Stomach (tissue), 9 donors: Measurements from ENCODE around the gene PPP1R1C. TPM values are rescaled to one million over a fixed set of nuclear protein-coding genes. Genes with fewer than 3 reads are reported as not detected.

Experiments used
- DNase-seq, 2 donors: peaks; one replicate each; pipeline versions ENCODE4 v3.0.0 to v3.0.0-alpha.2; 2013 to 2019
- H3K27ac ChIP-seq, 5 donors: fragments of 200-600 bp in 4 of 5; sonication (generic) in 4 of 5; one replicate each; pipeline ENCODE4 v1.5.1; 2013 to 2019; ENCODE audit warnings: mild to moderate bottlenecking in 1 of 5, moderate library complexity in 1 of 5
- H3K27me3 ChIP-seq, 3 donors: fragments of 200-600 bp; sonication (generic); one replicate each; pipeline ENCODE4 v1.5.1; 2017 to 2019; ENCODE audit warnings: mixed run types in 1 of 3
- H3K36me3 ChIP-seq, 4 donors: fragments of 200-600 bp; sonication (generic); 1 replicate in 3 of 4; 2 replicates in 1 of 4; pipeline ENCODE4 v1.5.1; 2016 to 2019
- H3K4me1 ChIP-seq, 4 donors: fragments of 200-600 bp; sonication (generic); one replicate each; pipeline ENCODE4 v1.5.1; 2016 to 2019
- H3K4me3 ChIP-seq, 4 donors: fragments of 200-600 bp; sonication (generic) in 3 of 4; one replicate each; pipeline ENCODE4 v1.5.1; 2016 to 2019; ENCODE audit warnings: mild to moderate bottlenecking in 1 of 4
- H3K9me3 ChIP-seq, 4 donors: fragments of 200-600 bp; sonication (generic); one replicate each; pipeline ENCODE4 v1.5.1; 2016 to 2019
- EP300 ChIP-seq: sonication (generic); formaldehyde crosslinking; IDR thresholded peaks from one replicate; pipeline ENCODE4 v1.6.1; 2017; ENCODE audit warnings: antibody characterized with exemption
- POLR2A ChIP-seq, 4 donors: fragments of 450-650 bp; IDR thresholded peaks; one replicate each; pipeline ENCODE4 v1.6.1; 2016; ENCODE audit warnings: antibody characterized with exemption in 4 of 4, control low read depth in 2 of 4, mild to moderate bottlenecking in 1 of 4, moderate library complexity in 1 of 4
- POLR2AphosphoS5 ChIP-seq, 3 donors: sonication (generic); formaldehyde crosslinking; IDR thresholded peaks; one replicate each; pipeline ENCODE4 v1.6.1; 2016; ENCODE audit warnings: antibody characterized with exemption in 3 of 3
- WGBS, 5 donors: extraction: QIAGEN DNeasy Blood & Tissue Kit in 3 of 5; methylation state at CpG; one replicate each; pipeline versions ENCODE4 v1.1.5 to v1.1.7; 2013 to 2018; 5-methylcytosine and 5-hydroxymethylcytosine counted together
- intact Hi-C: fragments of 100-400 bp; cut with DNase I; formaldehyde crosslinking; loops from one replicate; pipeline ENCODE4 v1.15.1; 2023; ENCODE audit warnings: low total_unique reads
- polyA plus RNA-seq, 3 donors: library from polyadenylated mRNA; stranded (reverse); fragments of 200-250 nt; gene quantifications; one replicate each; pipeline ENCODE4 v1.2.3, GENCODE V29; 2013
- total RNA-seq, 5 donors: library from RNA; depleted of rRNA; stranded (reverse); fragments of >200 nt; gene quantifications; one replicate each; pipeline versions ENCODE4 v1.1.0 to v1.2.3, GENCODE V29; 2014 to 2016
- TF ChIP-seq, protein P1 (sequence below), 7 experiments: fragments of 450-650 bp in 4 of 7; fragments of 200-600 bp in 3 of 7; sonication (generic) in 3 of 7; IDR thresholded peaks; one replicate each; pipeline ENCODE4 v1.5.1; 2016 to 2019; ENCODE audit warnings: antibody characterized with exemption in 7 of 7, control low read depth in 2 of 7, mild to moderate bottlenecking in 1 of 7
- donor health status: healthy with polysubstance abuse.
- donor health status: Bipolar disorder and iron deficiency.
- donor health status: healthy.

PPP1R1C gene
- total and polyA plus RNA-seq, 8 donors, result 1.6 to 10.4 (median 3.9) TPM; not detected in 4

DNA sequence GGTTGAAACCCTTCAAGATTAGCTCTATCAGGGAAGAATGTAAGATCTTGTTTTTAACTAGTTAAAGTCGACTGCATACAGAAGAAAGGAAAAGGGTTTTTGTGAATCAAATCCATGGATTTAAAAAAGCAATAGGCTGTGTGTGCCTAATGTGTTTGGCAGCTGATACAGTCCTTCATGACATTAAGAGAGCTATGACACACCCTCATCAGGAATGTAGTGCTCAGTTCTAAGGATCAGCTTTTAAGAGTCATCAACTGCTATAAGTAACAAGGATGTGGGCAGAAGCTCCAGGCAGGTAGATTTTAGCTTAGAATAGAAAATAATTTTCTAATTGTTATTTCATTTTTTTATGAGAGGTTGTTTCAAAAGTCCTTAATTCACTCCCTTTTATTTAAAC, 52.9 kb downstream of the PPP1R1C start:
- H3K27ac ChIP-seq, result no peak overlapping the region
- no peaks in the 10 kb centered on the region for H3K9me3 ChIP-seq
- no peak overlapping the region for H3K4me3 ChIP-seq
- peak in 1 of 2 donors; percentile 50 for DNase-seq
- H3K27me3 ChIP-seq, result no peaks in the 10 kb centered on the region
- H3K36me3 ChIP-seq, result no peaks in the 10 kb centered on the region
- intact Hi-C loops, result no loop called here
- 10 to 39% (median 30%) methylated on average over 1 of the region's 1 CpG for WGBS, 5 donors
- H3K4me1 ChIP-seq, result no peaks in the 10 kb centered on the region
- TF ChIP-seq, protein P1, sequence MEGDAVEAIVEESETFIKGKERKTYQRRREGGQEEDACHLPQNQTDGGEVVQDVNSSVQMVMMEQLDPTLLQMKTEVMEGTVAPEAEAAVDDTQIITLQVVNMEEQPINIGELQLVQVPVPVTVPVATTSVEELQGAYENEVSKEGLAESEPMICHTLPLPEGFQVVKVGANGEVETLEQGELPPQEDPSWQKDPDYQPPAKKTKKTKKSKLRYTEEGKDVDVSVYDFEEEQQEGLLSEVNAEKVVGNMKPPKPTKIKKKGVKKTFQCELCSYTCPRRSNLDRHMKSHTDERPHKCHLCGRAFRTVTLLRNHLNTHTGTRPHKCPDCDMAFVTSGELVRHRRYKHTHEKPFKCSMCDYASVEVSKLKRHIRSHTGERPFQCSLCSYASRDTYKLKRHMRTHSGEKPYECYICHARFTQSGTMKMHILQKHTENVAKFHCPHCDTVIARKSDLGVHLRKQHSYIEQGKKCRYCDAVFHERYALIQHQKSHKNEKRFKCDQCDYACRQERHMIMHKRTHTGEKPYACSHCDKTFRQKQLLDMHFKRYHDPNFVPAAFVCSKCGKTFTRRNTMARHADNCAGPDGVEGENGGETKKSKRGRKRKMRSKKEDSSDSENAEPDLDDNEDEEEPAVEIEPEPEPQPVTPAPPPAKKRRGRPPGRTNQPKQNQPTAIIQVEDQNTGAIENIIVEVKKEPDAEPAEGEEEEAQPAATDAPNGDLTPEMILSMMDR (IDR thresholded peaks at IDR 0.05), result no peak
- TF ChIP-seq POLR2A (IDR thresholded peaks at IDR 0.05), result no peak
- no peak for TF ChIP-seq EP300
- no peak for TF ChIP-seq POLR2AphosphoS5 (IDR thresholded peaks at IDR 0.05)

DNA sequence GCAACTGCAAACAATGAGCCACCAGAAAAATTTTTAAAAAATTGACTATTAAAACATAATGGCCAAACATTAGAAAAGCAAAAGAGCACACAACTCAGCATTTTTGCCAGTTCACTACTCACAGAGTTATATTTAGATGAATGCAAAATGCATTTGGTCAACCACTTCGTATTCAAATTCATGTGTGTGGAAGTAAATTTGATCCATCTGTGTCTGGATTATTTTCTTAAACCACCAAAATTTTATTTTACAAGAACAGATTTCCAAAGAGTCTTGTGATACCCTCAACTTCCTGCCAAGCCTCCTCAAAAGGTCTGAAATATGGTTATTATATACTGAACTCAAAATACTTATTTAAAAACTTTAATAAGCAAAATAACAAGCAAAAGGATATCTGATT, 57.4 kb downstream of the PPP1R1C start:
- Histone ChIP-seq H3K36me3 (no peaks in the 10 kb centered on the region), H3K9me3 (no peaks in the 10 kb centered on the region), H3K4me1 (no peaks in the 10 kb centered on the region), H3K27ac (no peak overlapping the region), H3K27me3 (no peaks in the 10 kb centered on the region), H3K4me3 (no peak overlapping the region)
- intact Hi-C loops, result no loop called here
- no peak for DNase-seq
- 61 to 86% (median 78%) methylated on average over 1 of the region's 1 CpG for WGBS, 5 donors
- TF ChIP-seq POLR2A (IDR thresholded peaks at IDR 0.05) (no peak), POLR2AphosphoS5 (IDR thresholded peaks at IDR 0.05) (no peak), EP300 (no peak)
- TF ChIP-seq, protein P1 (IDR thresholded peaks at IDR 0.05), result no peak

- intact Hi-C loops, result no loop called here
These were observed 58.2 kb downstream of the PPP1R1C start for GRCh38 chr2:182043861-182044260.

GRCh38 chr2:182047544-182047943, 61.9 kb downstream of the PPP1R1C start:
- H3K27ac ChIP-seq, result no peak overlapping the region
- H3K4me1 ChIP-seq, result peaks cover 0 to 7% (median 0%) of the 10 kb centered on the region in 4 donors

More at GRCh38 chr2:182043861-182044260, 58.2 kb downstream of the PPP1R1C start:
- H3K36me3 ChIP-seq, result no peaks in the 10 kb centered on the region
- H3K27me3 ChIP-seq, result no peaks in the 10 kb centered on the region
- DNase-seq, result no peak
- TF ChIP-seq, protein P1 (IDR thresholded peaks at IDR 0.05), result no peak
- TF ChIP-seq POLR2AphosphoS5 (IDR thresholded peaks at IDR 0.05) (no peak), POLR2A (IDR thresholded peaks at IDR 0.05) (no peak), EP300 (no peak)
- H3K4me3 ChIP-seq, result no peak overlapping the region
- H3K9me3 ChIP-seq, result no peaks in the 10 kb centered on the region
- no peaks in the 10 kb centered on the region for H3K4me1 ChIP-seq
- WGBS, 5 donors, result 89 to 96% (median 93%) methylated on average over 4 of the region's 4 CpGs
- H3K27ac ChIP-seq, result no peak overlapping the region

More at GRCh38 chr2:182047544-182047943, 61.9 kb downstream of the PPP1R1C start:
- TF ChIP-seq, protein P1 (IDR thresholded peaks at IDR 0.05), result no peak
- TF ChIP-seq POLR2A (IDR thresholded peaks at IDR 0.05), result no peak
- no peak for TF ChIP-seq EP300
- no peak for TF ChIP-seq POLR2AphosphoS5 (IDR thresholded peaks at IDR 0.05)
- H3K27me3 ChIP-seq, result no peaks in the 10 kb centered on the region
- intact Hi-C loops, result no loop called here
- H3K36me3 ChIP-seq, result no peaks in the 10 kb centered on the region
- no peaks in the 10 kb centered on the region for H3K9me3 ChIP-seq
- no peak for DNase-seq
- H3K4me3 ChIP-seq, result no peak overlapping the region
